Fibroblast of skin of right quadriceps (primary cell): Measurements from ENCODE around the gene SFMBT2.

Experiments
- DNase-seq: peaks from one replicate; pipeline ENCODE4 v3.0.0-alpha.2; 2013

SFMBT2 gene

GRCh38 chr10:7293378-7293920 is 117.4 kb downstream of the SFMBT2 start:
- DNase-seq = no peak

GRCh38 chr10:7291487-7292270 is 119.2 kb downstream of the SFMBT2 start:
- no peak for DNase-seq

DNA sequence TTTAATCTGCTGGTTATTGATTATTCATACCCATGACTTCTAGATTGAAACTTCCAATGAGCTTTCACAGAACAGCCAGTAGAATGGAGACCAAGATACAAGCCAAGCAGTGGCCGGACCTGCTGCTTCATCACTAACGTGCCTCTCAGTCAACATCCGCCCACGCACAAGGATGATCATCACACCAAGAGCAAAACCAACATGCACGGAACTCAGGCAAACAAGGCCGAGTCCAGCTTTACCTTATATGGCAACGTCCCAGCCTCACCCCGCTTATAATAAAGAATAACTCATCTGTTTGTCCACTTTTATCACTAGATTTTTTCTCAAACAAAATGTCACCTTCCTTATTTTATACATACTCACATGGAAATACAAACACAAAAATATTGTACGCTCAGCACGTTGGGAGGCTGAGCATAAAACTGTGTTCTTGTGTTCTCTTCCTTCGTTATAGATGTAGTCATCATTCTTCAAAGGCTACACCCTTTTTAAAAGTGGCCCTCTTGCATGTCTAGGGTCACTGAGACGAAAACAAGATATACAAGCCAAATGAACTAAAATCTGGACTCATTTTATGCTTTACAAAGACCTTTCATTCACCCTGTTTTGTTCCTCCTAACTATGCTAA is 122.7 kb downstream of the SFMBT2 start:
- DNase-seq = no peak

GRCh38 chr10:7287377-7287776 is 123.5 kb downstream of the SFMBT2 start:
- DNase-seq = no peak

- no peak for DNase-seq
Measured at GRCh38 chr10:7285522-7286322, 125.1 kb downstream of the SFMBT2 start.

GRCh38 chr10:7283246-7283645 is 127.6 kb downstream of the SFMBT2 start:
- DNase-seq = no peak

GRCh38 chr10:7282457-7282856 is 128.4 kb downstream of the SFMBT2 start:
- DNase-seq = no peak

DNA sequence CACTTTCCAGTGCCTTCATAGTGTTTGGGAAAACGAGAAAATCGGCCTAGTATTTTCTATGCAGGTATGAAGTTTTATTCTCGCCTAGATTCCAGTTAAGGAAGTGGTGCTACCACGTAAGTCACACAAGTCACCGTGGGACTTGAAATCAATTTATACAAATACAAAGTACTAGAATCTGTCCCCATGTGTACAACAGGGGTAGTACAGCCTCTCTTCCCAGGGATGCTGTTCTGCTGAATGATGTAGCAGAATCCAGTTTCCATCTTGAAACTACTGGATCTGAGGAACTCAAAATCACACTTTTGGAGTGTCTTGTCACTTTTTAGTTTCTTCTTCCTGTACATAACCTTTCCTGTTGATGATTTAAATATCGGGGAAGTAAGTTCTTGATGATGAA is 129.4 kb downstream of the SFMBT2 start:
- no peak for DNase-seq

DNA sequence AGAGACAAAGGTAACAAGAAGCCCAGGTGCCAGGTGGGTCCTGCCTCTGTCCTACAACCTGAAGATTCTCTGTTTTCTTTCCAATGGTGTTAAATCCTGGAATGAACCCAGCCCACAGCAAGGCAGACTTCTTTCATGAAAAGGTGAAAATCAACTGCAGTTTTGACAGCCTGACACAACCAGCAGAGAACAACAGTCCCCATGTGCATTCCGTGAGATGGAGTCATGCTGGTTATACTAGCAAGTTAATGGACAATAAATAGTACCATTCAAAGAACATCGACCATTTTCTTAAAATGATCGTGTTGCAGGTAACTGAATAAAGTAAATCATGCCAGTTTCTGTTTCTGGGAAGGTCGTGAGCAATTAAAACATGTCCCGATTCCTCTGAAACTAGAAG is 131.5 kb downstream of the SFMBT2 start:
- no peak for DNase-seq

- DNase-seq = no peak
Measured at GRCh38 chr10:7277867-7278266, 133.0 kb downstream of the SFMBT2 start.

DNA sequence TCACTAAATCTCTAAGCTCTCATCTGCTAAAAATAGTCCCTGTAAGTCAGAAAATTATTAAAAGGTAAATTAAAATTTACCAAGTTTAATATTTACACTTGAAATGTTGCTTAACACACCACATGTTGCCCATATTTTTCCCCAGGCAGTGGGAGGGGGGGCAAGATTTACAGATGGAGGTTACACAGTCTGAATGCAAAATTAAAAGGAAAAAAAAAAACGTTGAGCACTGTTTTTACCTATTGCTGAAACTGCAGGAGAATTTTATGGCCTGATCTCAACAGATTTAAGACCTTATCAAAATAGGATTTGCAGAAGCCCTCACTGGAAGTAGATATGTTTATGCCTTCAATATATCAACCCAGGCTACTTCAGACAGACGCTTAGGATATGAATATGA is 133.4 kb downstream of the SFMBT2 start:
- no peak for DNase-seq

DNA sequence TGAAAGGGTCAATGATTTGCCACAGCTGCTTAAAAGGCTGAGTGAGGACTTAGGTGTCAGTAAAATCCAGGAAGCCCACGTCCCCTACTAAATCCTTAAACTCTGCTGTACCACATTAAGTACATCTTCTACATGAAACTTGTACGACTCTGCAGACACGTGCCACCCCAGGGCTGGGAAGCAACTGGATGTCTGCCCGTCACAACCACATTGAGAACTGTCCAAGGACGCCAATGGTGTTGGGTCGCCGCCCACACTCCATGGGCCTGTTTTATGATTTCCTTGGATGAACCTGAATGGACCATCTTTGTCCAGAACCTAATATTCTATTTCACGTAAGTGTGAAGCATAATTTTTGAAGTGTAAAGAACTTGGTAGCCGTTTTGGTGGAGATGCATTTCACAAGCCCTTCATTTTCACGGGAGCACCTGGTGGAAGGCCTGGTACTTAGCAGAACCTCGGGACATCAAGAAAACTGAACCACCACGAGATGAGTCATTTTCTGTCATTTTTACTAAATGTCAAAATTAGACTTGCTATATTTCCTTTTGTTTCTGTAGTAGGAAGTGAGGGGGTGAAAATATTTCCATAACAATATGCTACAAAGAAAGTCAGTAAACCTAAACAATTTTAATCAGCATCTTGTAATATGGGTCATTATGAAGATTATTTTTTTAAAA is 134.9 kb downstream of the SFMBT2 start:
- DNase-seq = no peak

- no peak for DNase-seq
Measured at GRCh38 chr10:7274293-7274692, 136.5 kb downstream of the SFMBT2 start.

DNA sequence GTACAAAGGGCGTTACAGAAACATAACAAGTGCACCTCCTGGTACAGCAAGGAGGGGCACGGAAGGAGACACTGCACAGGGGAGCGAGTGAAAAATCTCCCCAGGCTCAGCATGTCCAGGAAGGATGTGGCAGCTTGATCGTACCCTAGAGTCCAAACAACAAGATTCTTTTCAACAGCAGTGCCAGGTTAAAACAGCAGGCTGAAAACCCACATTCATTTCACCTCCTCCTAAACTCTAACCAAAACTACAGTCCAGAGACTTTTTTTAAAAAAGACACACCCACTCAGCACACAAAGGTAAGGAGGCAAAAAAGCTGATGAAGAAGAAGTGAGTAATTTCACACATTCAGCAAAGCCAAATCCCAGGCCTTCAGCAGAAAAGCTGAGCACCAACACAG is 138.8 kb downstream of the SFMBT2 start:
- no peak for DNase-seq

DNA sequence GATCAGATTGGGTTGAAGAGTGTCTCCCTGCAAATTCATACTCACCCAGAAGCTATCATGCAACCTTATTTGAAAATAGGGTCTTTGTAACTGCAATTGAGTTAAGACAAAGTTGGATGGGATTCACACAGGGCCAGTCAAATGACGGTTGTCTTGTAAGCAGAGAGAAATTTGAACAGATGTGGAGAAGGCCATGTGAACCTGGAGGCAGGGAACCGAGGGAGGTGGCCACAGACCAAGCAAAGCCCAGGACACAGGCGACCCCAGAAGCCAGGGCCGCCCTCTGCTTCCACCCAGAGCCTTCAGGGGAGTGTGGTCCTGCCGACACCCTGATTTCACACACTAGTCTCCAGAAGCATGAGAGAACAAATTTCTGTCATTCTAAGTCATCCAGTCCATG is 140.8 kb downstream of the SFMBT2 start:
- DNase-seq = no peak

- DNase-seq = no peak
Measured at GRCh38 chr10:7267142-7267541, 143.7 kb downstream of the SFMBT2 start.

DNA sequence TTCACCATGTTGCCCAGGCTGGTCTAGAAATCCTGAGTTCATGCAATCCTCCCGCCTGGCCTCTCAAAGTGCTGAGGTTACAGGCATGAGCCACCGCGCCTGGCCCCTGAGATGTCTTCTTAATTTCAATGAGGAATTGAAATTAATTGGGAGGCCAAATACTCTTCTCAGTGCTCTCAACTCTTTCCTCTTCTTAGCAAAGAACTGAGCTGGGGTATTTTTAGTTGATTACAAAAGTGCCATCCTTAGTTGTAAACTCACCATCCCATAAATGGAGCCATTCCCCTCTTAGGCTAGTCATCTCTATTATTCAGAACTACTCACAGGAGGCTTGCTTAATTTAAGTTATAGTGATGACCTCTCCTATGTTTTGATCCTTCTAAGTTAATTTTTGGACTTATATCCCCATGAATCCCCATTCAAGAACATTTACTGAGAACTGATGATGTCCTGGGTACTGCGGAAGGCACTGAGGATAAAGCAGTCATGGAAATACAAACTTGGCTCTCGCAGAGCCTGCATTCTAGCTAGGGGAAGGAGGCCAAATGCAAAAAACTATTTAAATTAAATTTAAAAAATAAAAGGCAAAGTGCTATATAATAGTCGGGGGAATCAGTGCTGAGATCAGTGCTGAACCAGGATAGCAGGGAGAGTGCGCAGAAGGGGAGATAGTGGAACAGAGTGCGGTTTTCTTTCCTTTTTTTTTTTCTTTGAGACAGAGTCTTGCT is 145.3 kb downstream of the SFMBT2 start:
- DNase-seq = no peak

GRCh38 chr10:7264313-7264756 is 146.5 kb downstream of the SFMBT2 start:
- DNase-seq = peak; percentile 11

DNA sequence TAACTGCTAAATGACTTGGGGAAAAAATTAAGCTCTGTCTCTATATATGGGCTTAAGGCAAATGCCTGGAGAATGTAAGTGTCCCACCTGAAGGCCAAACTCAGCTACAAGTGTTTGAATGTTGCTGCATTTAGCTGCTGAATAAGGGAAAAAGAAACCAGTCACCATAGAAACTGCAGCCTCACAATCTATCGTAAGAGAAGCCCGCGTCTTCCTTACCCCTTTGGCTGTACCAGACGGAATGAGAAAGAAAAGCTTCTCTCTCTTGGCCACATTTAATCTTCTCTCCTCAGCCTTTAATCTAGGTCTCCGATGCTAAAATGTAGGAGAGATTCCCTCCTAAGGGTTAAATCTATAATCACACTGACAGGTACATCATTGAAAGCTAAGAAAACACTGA is 147.2 kb downstream of the SFMBT2 start:
- no peak for DNase-seq

DNA sequence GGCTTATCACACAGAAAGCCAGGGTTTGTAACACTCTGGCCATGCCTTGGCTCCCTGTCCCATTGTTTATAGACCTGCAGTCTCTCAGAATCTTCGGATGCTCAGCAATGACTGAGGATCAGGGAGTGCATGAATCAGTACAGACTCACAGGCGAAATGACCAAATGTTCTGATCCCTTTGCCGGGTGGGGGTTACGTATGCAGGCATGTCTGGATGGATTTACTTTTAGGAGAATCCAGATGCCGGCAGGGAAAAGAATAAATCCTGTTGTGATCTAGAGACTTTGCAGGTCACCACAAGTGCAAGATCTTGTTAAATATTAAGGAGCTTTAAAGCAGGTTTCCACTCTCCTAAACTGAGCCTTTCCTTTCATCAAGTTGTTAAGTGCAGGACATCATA is 149.5 kb downstream of the SFMBT2 start:
- DNase-seq = peak; percentile 62

GRCh38 chr10:7260912-7261311 is 149.9 kb downstream of the SFMBT2 start:
- no peak for DNase-seq

GRCh38 chr10:7260412-7260900 is 150.4 kb downstream of the SFMBT2 start:
- DNase-seq = peak; percentile 97
